ENCODE measurements around the gene TAC1. TPM values are rescaled to one million over a fixed set of nuclear protein-coding genes. Genes with fewer than 3 reads are reported as not detected.

TAC1 gene
- polyA plus RNA-seq, 1 experiment = not detected

DNA sequence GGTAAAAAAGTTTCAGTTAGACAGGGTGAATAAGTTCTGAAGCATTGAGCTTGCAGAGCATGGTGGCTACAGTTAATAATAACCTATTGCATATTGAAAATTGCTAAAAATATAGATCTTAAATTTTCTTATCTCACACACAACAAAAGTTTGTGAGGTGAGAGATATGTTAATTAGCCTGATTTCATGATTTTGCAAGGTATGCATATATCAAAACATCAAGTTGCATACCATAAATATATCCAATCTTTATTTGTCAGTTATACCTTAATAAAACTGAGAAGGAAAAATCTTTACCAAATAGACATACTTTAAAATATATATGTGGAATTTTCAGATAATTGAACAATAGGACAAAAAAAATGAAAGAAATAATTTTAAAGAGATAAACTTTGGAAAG is 16.6 kb downstream of the TAC1 start:
- H3K4me3 ChIP-seq (ENCODE audit: low read depth, low read length) = no peak overlapping the region
- CTCF ChIA-PET = no interaction called here
- TF ChIP-seq, protein P1, sequence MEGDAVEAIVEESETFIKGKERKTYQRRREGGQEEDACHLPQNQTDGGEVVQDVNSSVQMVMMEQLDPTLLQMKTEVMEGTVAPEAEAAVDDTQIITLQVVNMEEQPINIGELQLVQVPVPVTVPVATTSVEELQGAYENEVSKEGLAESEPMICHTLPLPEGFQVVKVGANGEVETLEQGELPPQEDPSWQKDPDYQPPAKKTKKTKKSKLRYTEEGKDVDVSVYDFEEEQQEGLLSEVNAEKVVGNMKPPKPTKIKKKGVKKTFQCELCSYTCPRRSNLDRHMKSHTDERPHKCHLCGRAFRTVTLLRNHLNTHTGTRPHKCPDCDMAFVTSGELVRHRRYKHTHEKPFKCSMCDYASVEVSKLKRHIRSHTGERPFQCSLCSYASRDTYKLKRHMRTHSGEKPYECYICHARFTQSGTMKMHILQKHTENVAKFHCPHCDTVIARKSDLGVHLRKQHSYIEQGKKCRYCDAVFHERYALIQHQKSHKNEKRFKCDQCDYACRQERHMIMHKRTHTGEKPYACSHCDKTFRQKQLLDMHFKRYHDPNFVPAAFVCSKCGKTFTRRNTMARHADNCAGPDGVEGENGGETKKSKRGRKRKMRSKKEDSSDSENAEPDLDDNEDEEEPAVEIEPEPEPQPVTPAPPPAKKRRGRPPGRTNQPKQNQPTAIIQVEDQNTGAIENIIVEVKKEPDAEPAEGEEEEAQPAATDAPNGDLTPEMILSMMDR (IDR thresholded peaks at IDR 0.05; ENCODE audit: insufficient read depth, low read depth, low read length) = no peak
- H3K36me3 ChIP-seq (ENCODE audit: control insufficient read depth, insufficient read depth, low read length) = no peaks in the 10 kb centered on the region
- DNase-seq (ENCODE audit: low read depth) = no peak
- POLR2A ChIA-PET = no interaction called here
- H3K27me3 ChIP-seq (ENCODE audit: control insufficient read depth, insufficient read depth, low read length) = no peaks in the 10 kb centered on the region

DNA sequence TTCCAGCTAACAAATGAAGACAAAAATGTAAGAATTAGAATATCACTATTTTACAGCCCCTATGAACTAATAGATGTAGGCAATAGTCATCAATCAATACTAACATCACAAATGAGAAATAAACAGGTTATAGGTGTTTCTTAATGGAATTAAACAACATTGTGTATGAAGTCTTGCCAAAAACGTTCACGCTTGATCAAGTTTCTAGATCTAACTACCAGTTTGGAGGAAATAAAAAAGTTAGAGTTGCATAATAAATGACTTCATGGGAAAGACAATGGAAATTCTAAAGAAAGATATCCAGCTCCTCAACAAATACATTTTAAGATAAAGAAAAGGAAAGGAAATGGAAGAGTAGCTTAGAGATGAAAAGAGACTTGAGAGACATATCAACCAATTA is 19.7 kb downstream of the TAC1 start:
- no peak overlapping the region for H3K4me3 ChIP-seq (ENCODE audit: low read depth, low read length)
- TF ChIP-seq, protein P1 (IDR thresholded peaks at IDR 0.05; ENCODE audit: insufficient read depth, low read depth, low read length) = no peak
- no peaks in the 10 kb centered on the region for H3K36me3 ChIP-seq (ENCODE audit: control insufficient read depth, insufficient read depth, low read length)
- H3K27me3 ChIP-seq (ENCODE audit: control insufficient read depth, insufficient read depth, low read length) = no peaks in the 10 kb centered on the region
- DNase-seq (ENCODE audit: low read depth) = no peak
- ChIA-PET POLR2A (no interaction called here), CTCF (no interaction called here)

DNA sequence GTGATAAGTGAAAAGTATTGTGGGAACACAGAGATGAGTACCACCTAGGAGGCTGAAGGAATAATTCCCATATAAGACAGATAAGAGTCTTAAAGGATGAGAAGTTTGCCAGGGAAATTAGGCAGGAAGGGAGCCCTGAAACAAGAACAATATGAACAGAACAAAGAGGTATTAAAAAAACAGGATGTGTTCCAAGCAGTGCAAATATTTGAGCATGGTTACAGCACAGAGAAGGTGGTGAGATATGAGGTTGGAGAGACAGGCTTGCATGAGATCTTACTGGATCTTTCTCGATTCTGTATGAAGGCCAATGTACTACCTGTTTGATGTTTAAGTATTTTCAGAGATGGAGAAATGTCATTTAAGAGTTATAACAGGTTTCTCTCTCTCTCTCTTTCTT is 20.3 kb downstream of the TAC1 start:
- POLR2A ChIA-PET = no interaction called here
- H3K4me3 ChIP-seq (ENCODE audit: low read depth, low read length) = no peak overlapping the region

DNA sequence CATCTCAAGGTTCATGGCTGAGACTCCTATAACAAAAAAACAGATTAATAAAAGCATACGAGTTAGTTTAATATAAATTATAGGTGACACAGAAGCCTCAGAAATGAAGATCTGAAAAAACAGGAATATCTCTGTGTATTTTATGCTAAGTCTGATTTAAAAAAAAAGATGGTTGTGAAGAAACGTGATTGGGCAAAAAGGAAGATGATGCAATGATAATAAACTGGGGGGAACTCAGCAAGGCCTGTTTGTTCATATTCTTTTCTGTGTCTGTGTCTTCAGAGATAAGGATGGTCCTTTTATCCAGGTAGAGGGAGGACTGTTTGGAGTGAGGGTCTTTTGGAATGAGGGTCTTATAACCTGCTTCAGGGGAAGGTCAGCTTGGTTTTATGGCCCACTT is 25.9 kb downstream of the TAC1 start:
- DNase-seq (ENCODE audit: low read depth) = no peak
- H3K36me3 ChIP-seq (ENCODE audit: control insufficient read depth, insufficient read depth, low read length) = no peaks in the 10 kb centered on the region
- ChIA-PET POLR2A (no interaction called here), CTCF (no interaction called here)
- H3K27me3 ChIP-seq (ENCODE audit: control insufficient read depth, insufficient read depth, low read length) = no peaks in the 10 kb centered on the region
- H3K4me3 ChIP-seq (ENCODE audit: low read depth, low read length) = no peak overlapping the region
- TF ChIP-seq, protein P1 (IDR thresholded peaks at IDR 0.05; ENCODE audit: insufficient read depth, low read depth, low read length) = no peak

More for the DNA sequence above, 20.3 kb downstream of the TAC1 start:
- CTCF ChIA-PET = no interaction called here
- no peaks in the 10 kb centered on the region for H3K27me3 ChIP-seq (ENCODE audit: control insufficient read depth, insufficient read depth, low read length)
- DNase-seq (ENCODE audit: low read depth) = no peak
- no peaks in the 10 kb centered on the region for H3K36me3 ChIP-seq (ENCODE audit: control insufficient read depth, insufficient read depth, low read length)
- TF ChIP-seq, protein P1 (IDR thresholded peaks at IDR 0.05; ENCODE audit: insufficient read depth, low read depth, low read length) = no peak

DNA sequence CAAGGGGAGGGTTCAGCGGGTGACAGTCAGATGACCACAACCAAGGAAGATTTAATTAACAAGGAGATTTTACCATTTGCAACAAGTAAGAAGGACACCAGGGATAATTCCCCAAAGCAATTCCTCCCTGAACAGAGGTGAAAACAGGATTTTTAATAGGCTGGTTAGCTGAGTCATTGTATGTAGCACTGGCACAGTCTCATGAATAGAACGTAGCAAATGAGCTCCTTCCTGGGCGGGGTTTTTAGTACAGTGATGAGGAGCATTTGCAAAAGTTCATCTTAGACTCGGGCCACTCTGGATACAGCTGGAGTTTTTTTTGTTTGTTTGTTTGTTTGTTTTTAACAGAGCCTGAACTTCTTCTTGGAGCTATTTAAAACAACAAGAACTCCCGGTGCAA is 39.0 kb downstream of the TAC1 start:
- no peak overlapping the region for H3K4me3 ChIP-seq (ENCODE audit: low read depth, low read length)
- CTCF ChIA-PET = no interaction called here
- TF ChIP-seq, protein P1 (IDR thresholded peaks at IDR 0.05; ENCODE audit: insufficient read depth, low read depth, low read length) = no peak
- no peak for DNase-seq (ENCODE audit: low read depth)
- POLR2A ChIA-PET = no interaction called here
- H3K36me3 ChIP-seq (ENCODE audit: control insufficient read depth, insufficient read depth, low read length) = no peaks in the 10 kb centered on the region
- H3K27me3 ChIP-seq (ENCODE audit: control insufficient read depth, insufficient read depth, low read length) = no peaks in the 10 kb centered on the region
